K562 (cell line): ENCODE measurements around the gene PRKACB. TPM values are rescaled to one million over a fixed set of nuclear protein-coding genes. Genes with fewer than 3 reads are reported as not detected.

Source experiments
- ARID1B ChIP-seq: fragments of 450-650 bp; IDR thresholded peaks from 2 replicates; pipeline ENCODE4 v1.6.1; 2016; ENCODE audit warnings: antibody characterized with exemption, mild to moderate bottlenecking, inconsistent platforms
- CC2D1A ChIP-seq: fragments of 450-650 bp; IDR thresholded peaks from 2 replicates; pipeline ENCODE4 v1.6.1; 2017; ENCODE audit warnings: mild to moderate bottlenecking
- DPF2 ChIP-seq: fragments of 450-650 bp; IDR thresholded peaks from 2 replicates; pipeline ENCODE4 v1.6.1; 2016
- FOXJ2 ChIP-seq: fragments of 200-800 bp; sonication (Bioruptor generic); IDR thresholded peaks from 2 replicates; pipeline ENCODE4 v1.6.1; 2016; ENCODE audit warnings: missing genetic modification characterization, missing compliant biosample characterization
- FOXM1 ChIP-seq, 2 experiments: fragments of 450-650 bp in 1 of 2; sonication (generic) in 1 of 2; formaldehyde crosslinking in 1 of 2; IDR thresholded peaks; 2 replicates each; pipeline versions ENCODE4 v1.6.1 to v1.9.0; 2017 to 2022; ENCODE audit warnings: low read depth in 2 of 2, mild to moderate bottlenecking in 2 of 2, missing genetic modification reagents in 1 of 2, moderate library complexity in 1 of 2
- FOXP4 ChIP-seq: sonication (generic); formaldehyde crosslinking; IDR thresholded peaks from 2 replicates; pipeline ENCODE4 v1.8.0; 2022; ENCODE audit warnings: mild to moderate bottlenecking, missing genetic modification reagents, borderline replicate concordance
- KLF6 ChIP-seq: fragments of 250-450 bp; sonication (Bioruptor Pico); IDR thresholded peaks from 2 replicates; pipeline ENCODE4 v1.4.0; 2020; ENCODE audit warnings: mild to moderate bottlenecking, moderate library complexity, borderline replicate concordance
- MITF ChIP-seq: IDR thresholded peaks from 2 replicates; pipeline ENCODE4 v1.6.1; 2014; ENCODE audit warnings: antibody characterized with exemption
- NFRKB ChIP-seq: fragments of 450-650 bp; IDR thresholded peaks from 2 replicates; pipeline ENCODE4 v1.6.1; 2016; ENCODE audit warnings: low read depth
- NFYB ChIP-seq: IDR thresholded peaks from 2 replicates; pipeline ENCODE4 v1.6.1; 2011; ENCODE audit warnings: mild to moderate bottlenecking, moderate library complexity; ENCODE audit not compliant: insufficient read length; ENCODE audit errors: extremely low read depth
- PTBP1 ChIP-seq: fragments of 200-400 bp; formaldehyde crosslinking; IDR thresholded peaks from 2 replicates; pipeline ENCODE4 v1.6.1; 2017; ENCODE audit warnings: low read depth, low read length
- RB1 ChIP-seq: fragments of 450-650 bp; IDR thresholded peaks from 2 replicates; pipeline ENCODE4 v1.6.1; 2017; ENCODE audit warnings: low read depth, mild to moderate bottlenecking
- RBM39 ChIP-seq: fragments of 200-400 bp; formaldehyde crosslinking; optimal IDR thresholded peaks from 2 replicates; pipeline ENCODE3; 2018; ENCODE audit warnings: low read depth, low read length
- TCFL5 ChIP-seq: fragments of 250-450 bp; sonication (Bioruptor Pico); conservative IDR thresholded peaks from 2 replicates; pipeline ENCODE4 v1.6.1; 2021; ENCODE audit warnings: mild to moderate bottlenecking, moderate library complexity, matching md5 sums
- WHSC1 ChIP-seq: IDR thresholded peaks from one replicate; pipeline ENCODE4 v1.6.1; 2012; ENCODE audit warnings: low read length, control low read depth, inconsistent platforms
- ZNF140 ChIP-seq: fragments of 250-450 bp; sonication (Bioruptor Pico); IDR thresholded peaks from 2 replicates; pipeline ENCODE4 v1.8.0; 2021; ENCODE audit warnings: moderate library complexity, mild to moderate bottlenecking, inconsistent platforms
- ZNF274 ChIP-seq: IDR thresholded peaks from 2 replicates; pipeline ENCODE4 v1.6.1; 2011; ENCODE audit warnings: low read depth, mild to moderate bottlenecking, low read length, moderate library complexity, borderline replicate concordance
- ZNF444 ChIP-seq: fragments of 250-450 bp; sonication (Bioruptor Pico); IDR thresholded peaks from 2 replicates; pipeline ENCODE4 v1.4.0; 2020; ENCODE audit warnings: mild to moderate bottlenecking, moderate library complexity
- ZNF57 ChIP-seq: fragments of 450-650 bp; formaldehyde crosslinking; IDR thresholded peaks from 2 replicates; pipeline ENCODE4 v1.4.0; 2020; ENCODE audit warnings: mild to moderate bottlenecking, moderate library complexity
- ZNF780A ChIP-seq: fragments of 250-450 bp; sonication (Bioruptor Pico); IDR thresholded peaks from 2 replicates; pipeline ENCODE4 v1.5.0; 2021; ENCODE audit warnings: mild to moderate bottlenecking
- ZNF79 ChIP-seq: fragments of 250-450 bp; sonication (Bioruptor Pico); IDR thresholded peaks from 2 replicates; pipeline ENCODE4 v1.4.0; 2020; ENCODE audit warnings: low read depth, mild to moderate bottlenecking, moderate library complexity
- ZNF830 ChIP-seq: fragments of 250-450 bp; sonication (Bioruptor Pico); IDR thresholded peaks from 2 replicates; pipeline ENCODE4 v1.5.0; 2021; ENCODE audit warnings: mild to moderate bottlenecking
- polyA plus RNA-seq, 8 experiments: library from polyadenylated mRNA; depleted of rRNA in 4 of 8; stranded (reverse) in 5 of 8; unstranded in 3 of 8; fragments of >200 nt; fragmentation: Nextera tagmentation in 2 of 8; fragmentation: Illumina TruSeq in 1 of 8; extraction: Ambion mirVana in 2 of 8; extraction: Trizol in 1 of 8; gene quantifications; 2 replicates each; pipeline versions ENCODE4 v1.2.1 to v1.2.3, GENCODE V29; 2011 to 2014; ENCODE audit warnings: inconsistent platforms in 1 of 8, missing spikeins in 1 of 8
- total RNA-seq, 7 experiments: library from RNA; depleted of rRNA in 6 of 7; stranded (reverse); fragments of >200 nt in 6 of 7; fragmentation: Illumina TruSeq in 2 of 7; extraction: Trizol in 2 of 7; gene quantifications; 2 replicates each; pipeline versions ENCODE4 v1.2.1 to v1.2.3, GENCODE V29; 2011 to 2021; ENCODE audit warnings: low replicate concordance in 1 of 7
- TF ChIP-seq, protein P1 (sequence below), 3 experiments: fragments of 200-800 bp in 1 of 3; fragments of 250-450 bp in 1 of 3; fragments of 450-650 bp in 1 of 3; sonication (Bioruptor Pico) in 1 of 3; sonication (Bioruptor generic) in 1 of 3; formaldehyde crosslinking in 1 of 3; IDR thresholded peaks; 2 replicates each; pipeline versions ENCODE4 v1.6.1 to v1.8.0; 2016 to 2022; ENCODE audit warnings: mild to moderate bottlenecking in 2 of 3, missing genetic modification characterization in 2 of 3, missing compliant biosample characterization in 1 of 3, moderate library complexity in 1 of 3

PRKACB gene
- total and polyA plus RNA-seq, 9 of the 15 experiments (the other 6 are each of a cell fraction or from before 2014, with no cell fraction given): 1.1 to 5.2 (median 2.8) TPM

DNA sequence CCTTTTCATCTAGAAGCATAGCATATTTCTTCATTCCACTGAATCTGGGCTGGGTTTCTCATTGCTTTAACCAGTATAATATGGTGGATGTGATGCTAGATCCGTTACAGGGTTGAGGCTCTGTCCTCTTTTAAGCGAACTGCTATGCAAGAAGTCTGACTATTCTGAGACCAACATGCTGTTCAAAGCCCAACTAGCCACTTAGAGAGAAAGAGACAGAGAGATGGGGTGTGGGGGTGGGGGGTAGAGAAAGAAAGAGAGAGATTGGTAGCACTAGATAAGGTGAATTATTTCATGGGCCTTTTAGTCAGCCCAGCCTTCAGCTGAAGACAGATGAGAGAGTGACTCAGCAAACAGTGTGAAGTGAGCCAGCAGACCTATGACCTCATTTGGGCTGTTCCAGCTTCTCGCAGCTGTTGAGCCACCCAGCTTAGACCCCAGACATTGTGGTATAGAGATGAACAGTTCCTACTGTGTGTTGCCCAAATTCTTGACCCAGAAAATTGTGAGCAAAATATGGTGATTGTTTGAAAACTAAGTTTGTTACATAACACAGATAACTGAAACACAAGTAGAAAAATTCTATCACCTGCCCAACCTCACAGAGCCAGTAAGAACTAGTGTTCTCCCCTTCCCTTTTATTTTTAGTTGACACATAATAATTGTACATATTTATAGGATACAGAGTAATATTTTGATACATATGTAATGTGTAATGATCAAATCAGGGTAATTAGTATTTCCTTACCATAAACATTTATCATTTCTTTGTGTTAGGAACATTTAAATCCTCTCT, 40.7 kb upstream of the PRKACB start (continued):
- TF ChIP-seq FOXP4 (CRISPR knock-in tag) (no peak), ZNF79 (no peak), ZNF274 (no peak), ZNF57 (CRISPR knock-in tag) (no peak), MITF (no peak), RBM39 (no peak), NFRKB (no peak), KLF6 (CRISPR knock-in tag) (no peak; the same call in none of the 2 replicates), ZNF830 (CRISPR knock-in tag) (no peak), TCFL5 (CRISPR knock-in tag) (no peak), FOXJ2 (tag) (no peak), ZNF140 (CRISPR knock-in tag) (no peak), PTBP1 (no peak), ZNF780A (CRISPR knock-in tag) (no peak), ARID1B (peak; percentile 94), NFYB (no peak), DPF2 (peak; percentile 96), WHSC1 (no peak), CC2D1A (peak; percentile 94), ZNF444 (no peak), RB1 (no peak), FOXM1 (IDR thresholded peaks at IDR 0.05; ENCODE audit: low read depth) (peak; percentile 62), FOXM1 (CRISPR knock-in tag; IDR thresholded peaks at IDR 0.05; ENCODE audit: low read depth) (no peak)
- TF ChIP-seq, protein P1, sequence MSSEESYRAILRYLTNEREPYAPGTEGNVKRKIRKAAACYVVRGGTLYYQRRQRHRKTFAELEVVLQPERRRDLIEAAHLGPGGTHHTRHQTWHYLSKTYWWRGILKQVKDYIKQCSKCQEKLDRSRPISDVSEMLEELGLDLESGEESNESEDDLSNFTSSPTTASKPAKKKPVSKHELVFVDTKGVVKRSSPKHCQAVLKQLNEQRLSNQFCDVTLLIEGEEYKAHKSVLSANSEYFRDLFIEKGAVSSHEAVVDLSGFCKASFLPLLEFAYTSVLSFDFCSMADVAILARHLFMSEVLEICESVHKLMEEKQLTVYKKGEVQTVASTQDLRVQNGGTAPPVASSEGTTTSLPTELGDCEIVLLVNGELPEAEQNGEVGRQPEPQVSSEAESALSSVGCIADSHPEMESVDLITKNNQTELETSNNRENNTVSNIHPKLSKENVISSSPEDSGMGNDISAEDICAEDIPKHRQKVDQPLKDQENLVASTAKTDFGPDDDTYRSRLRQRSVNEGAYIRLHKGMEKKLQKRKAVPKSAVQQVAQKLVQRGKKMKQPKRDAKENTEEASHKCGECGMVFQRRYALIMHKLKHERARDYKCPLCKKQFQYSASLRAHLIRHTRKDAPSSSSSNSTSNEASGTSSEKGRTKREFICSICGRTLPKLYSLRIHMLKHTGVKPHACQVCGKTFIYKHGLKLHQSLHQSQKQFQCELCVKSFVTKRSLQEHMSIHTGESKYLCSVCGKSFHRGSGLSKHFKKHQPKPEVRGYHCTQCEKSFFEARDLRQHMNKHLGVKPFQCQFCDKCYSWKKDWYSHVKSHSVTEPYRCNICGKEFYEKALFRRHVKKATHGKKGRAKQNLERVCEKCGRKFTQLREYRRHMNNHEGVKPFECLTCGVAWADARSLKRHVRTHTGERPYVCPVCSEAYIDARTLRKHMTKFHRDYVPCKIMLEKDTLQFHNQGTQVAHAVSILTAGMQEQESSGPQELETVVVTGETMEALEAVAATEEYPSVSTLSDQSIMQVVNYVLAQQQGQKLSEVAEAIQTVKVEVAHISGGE (CRISPR knock-in tag; IDR thresholded peaks at IDR 0.05): peak in 1 of 3 experiments; percentile 52; a peak in 1 of 6 replicates
